Gastrocnemius medialis (tissue), 4 donors: Measurements from ENCODE around the gene DUOXA2.

Experiments used
- CTCF ChIP-seq, 5 experiments: fragments of 450-650 bp in 3 of 5; fragments of 200-600 bp in 2 of 5; sonication (generic) in 2 of 5; IDR thresholded peaks in 4 of 5; conservative IDR thresholded peaks in 1 of 5; 1 replicate in 4 of 5; 2 replicates in 1 of 5; pipeline ENCODE4 v1.5.1; 2016 to 2019; ENCODE audit warnings: antibody characterized with exemption in 5 of 5, mild to moderate bottlenecking in 3 of 5, moderate library complexity in 3 of 5
- POLR2A ChIP-seq, 2 donors: fragments of 450-650 bp; IDR thresholded peaks; one replicate each; pipeline ENCODE4 v1.6.1; 2017; ENCODE audit warnings: antibody characterized with exemption in 2 of 2, mild to moderate bottlenecking in 2 of 2, moderate library complexity in 2 of 2

GRCh38 chr15:45131510-45131909 is 17.4 kb downstream of the DUOXA2 start:
- TF ChIP-seq POLR2A (IDR thresholded peaks at IDR 0.05) (no peak), CTCF (IDR thresholded peaks at IDR 0.05 in 4 of 5, conservative IDR thresholded peaks at IDR 0.05 in 1 of 5) (no peak)
